Upper lobe of left lung (tissue), 4 donors: ENCODE data around the gene H6PD.

Experiments used
- POLR2A ChIP-seq, 4 donors: fragments of 450-650 bp; IDR thresholded peaks; one replicate each; pipeline ENCODE4 v1.5.1; 2016 to 2017; ENCODE audit warnings: antibody characterized with exemption in 4 of 4, mild to moderate bottlenecking in 2 of 4
- POLR2AphosphoS5 ChIP-seq, 2 donors: sonication (generic); formaldehyde crosslinking; IDR thresholded peaks; one replicate each; pipeline ENCODE4 v1.5.1; 2017; ENCODE audit warnings: antibody characterized with exemption in 2 of 2
- TF ChIP-seq, protein P1 (sequence below), 6 experiments: fragments of 450-650 bp in 4 of 6; fragments of 200-600 bp in 2 of 6; sonication (generic) in 2 of 6; IDR thresholded peaks; one replicate each; pipeline ENCODE4 v1.5.1; 2016 to 2019; ENCODE audit warnings: antibody characterized with exemption in 6 of 6

DNA sequence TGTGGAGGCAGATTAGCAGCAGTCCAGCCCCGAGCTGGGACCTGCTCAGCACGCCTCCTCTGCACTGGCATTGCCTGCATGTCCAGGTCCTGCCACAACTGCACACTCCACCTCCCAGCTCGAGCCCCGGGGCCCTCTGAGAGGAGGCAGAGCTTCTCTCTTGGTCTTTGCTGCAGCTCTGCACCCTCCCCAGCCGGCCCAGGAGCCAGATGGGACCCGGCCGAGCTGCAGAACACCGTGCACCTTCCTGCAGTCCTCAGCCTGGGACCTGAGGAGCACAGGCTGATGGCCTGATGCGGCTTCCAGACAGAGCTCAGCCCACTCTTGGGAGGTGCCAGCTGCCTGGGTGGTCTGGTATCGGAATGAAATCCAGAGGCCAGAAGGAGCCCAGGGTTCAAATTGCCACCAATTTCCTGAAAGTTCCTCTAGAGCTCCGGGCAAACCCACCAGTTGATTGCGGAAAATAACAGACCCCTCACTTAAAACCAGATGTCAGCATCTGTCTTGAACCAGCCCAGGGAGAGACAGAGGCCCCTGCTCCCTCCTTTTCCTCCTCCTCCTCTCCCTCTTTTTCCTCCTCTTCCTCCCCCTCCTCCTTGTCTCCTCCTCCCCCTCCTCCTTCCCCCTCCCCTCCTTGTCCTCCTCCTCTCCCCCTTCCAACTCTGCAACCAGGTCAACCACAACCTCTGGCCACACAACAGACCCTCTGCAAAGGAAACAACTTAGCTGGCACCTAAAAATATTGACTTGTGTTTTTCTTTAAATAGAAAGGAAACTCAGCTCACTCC is 47.5 kb downstream of the H6PD start:
- no peak for TF ChIP-seq POLR2A (IDR thresholded peaks at IDR 0.05)
- TF ChIP-seq POLR2AphosphoS5 (IDR thresholded peaks at IDR 0.05), result no peak
- TF ChIP-seq, protein P1, sequence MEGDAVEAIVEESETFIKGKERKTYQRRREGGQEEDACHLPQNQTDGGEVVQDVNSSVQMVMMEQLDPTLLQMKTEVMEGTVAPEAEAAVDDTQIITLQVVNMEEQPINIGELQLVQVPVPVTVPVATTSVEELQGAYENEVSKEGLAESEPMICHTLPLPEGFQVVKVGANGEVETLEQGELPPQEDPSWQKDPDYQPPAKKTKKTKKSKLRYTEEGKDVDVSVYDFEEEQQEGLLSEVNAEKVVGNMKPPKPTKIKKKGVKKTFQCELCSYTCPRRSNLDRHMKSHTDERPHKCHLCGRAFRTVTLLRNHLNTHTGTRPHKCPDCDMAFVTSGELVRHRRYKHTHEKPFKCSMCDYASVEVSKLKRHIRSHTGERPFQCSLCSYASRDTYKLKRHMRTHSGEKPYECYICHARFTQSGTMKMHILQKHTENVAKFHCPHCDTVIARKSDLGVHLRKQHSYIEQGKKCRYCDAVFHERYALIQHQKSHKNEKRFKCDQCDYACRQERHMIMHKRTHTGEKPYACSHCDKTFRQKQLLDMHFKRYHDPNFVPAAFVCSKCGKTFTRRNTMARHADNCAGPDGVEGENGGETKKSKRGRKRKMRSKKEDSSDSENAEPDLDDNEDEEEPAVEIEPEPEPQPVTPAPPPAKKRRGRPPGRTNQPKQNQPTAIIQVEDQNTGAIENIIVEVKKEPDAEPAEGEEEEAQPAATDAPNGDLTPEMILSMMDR (IDR thresholded peaks at IDR 0.05), result no peak
